HG02973 (cell line): ENCODE measurements around the gene PLTP.
A peak's percentile ranks its signal among the peaks of the same experiment; 100 is the strongest.
"Not testable (repeated sequence)": the region's sequence is repeated elsewhere in the genome, so short reads cannot be mapped to it uniquely, and the experiment has no call there.

ENCODE experiments used
- ATAC-seq: cut with Tn5 transposase; IDR thresholded peaks from one replicate; pipeline ENCODE4 v1.9.1; 2021; ENCODE audit warnings: moderate library complexity; ENCODE audit not compliant: unreplicated experiment

The PLTP gene

DNA sequence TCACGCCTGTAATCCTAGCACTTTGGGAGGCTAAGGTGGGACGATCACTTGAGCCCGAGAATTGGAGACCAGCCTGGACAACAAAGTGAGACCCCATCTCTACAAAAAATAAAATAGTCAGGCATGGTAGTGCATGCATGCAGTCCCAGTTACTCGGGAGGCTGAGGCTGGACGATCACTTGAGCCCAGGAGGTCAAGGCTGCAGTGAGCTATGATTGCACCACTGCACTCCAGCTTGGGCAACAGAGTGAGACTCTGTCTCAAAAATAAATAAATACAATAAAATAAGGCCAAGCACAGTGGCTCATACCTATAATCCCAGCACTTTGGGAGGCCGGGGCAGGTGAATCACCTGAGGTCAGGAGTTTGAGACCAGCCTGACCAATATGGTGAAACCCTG, 10.6 kb downstream of the PLTP start:
- not testable (repeated sequence) for ATAC-seq

DNA sequence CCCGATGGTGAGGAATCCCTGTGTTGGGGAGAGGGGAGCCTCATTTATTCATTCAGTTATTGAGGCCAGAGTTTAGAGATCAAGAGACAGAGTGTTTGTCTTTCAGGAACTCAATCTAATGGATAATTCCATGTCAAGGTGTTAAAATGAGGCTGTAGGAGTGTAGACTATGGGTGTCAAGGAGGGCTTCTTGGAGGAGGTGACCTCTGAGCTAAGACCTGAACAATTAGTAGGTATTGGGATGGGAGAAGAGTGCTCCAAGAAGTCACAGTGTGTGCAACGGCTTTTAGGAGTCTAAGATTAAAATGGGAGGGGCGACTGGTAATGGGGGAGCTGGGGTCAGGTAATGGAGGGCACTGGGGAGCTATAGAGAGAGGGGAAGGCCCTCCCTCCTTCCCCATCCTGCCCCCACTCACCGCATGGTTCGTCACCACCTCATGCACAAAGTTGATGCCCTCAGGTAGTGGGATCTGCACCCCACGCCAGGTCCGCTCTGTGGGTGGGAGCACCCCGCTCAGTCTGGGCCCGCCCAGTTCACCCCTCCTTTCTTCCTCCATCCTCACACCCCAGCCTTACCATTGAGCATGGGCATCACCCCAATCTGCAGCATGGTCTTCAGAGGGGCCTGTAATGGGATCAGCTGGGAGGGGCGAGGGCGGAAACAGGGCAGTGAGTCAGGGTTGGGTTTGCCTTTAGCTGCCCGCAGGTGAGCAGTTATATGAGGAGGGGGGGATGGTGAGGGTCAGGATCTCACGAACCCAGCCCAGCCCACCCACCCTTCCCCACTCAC, 12.7 kb downstream of the PLTP start:
- ATAC-seq: no peak

- no peak for ATAC-seq
These were observed 13.7 kb downstream of the PLTP start for GRCh38 chr20:45898285-45898684.

DNA sequence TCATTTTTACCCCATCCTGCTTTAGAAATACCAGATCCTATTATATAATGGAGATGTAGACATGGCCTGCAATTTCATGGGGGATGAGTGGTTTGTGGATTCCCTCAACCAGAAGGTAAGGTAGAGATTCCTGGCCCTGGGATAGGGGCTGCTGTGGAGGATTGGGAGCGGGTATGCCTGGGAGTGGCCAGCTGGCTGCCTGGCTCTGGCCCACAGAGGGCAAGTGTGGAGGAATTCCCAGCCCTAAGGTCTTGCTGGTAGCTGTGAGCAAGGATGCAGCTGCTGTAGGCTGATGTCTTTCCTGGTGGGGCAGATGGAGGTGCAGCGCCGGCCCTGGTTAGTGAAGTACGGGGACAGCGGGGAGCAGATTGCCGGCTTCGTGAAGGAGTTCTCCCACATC, 14.3 kb downstream of the PLTP start:
- ATAC-seq: no peak

DNA sequence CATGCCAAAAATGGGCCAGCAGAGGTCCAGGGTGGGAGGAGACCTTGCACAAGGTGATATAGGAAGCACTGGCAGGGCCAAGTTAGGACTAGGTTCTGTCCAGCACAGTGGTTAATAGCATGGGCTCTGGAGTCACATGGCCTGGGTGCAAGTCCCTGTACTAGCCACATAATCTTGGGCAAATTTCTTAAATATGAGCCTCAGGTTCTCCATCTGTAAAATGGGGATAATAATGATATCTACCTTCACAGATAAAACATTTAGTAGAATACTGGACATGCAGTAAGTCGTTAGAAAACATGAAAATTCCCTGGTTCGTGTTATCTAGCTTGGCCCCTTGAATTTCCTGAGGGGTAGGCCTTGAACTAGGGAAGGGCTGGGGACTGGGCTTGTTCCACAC, 14.7 kb downstream of the PLTP start:
- ATAC-seq: no peak

GRCh38 chr20:45896641-45897161, 15.3 kb downstream of the PLTP start:
- ATAC-seq: no peak

DNA sequence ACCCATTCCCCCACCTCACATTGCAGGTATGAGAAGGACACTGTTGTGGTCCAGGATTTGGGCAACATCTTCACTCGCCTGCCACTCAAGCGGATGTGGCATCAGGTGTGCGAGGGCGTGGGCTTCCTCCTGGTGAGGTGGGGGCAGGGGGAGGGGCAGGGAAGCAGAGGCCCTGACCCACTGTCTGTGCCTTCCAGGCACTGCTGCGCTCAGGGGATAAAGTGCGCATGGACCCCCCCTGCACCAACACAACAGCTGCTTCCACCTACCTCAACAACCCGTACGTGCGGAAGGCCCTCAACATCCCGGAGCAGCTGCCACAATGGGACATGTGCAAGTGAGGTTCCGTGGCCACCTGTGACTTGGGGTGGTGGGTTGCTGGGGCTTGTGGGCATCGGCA, 17.2 kb downstream of the PLTP start:
- no peak for ATAC-seq

DNA sequence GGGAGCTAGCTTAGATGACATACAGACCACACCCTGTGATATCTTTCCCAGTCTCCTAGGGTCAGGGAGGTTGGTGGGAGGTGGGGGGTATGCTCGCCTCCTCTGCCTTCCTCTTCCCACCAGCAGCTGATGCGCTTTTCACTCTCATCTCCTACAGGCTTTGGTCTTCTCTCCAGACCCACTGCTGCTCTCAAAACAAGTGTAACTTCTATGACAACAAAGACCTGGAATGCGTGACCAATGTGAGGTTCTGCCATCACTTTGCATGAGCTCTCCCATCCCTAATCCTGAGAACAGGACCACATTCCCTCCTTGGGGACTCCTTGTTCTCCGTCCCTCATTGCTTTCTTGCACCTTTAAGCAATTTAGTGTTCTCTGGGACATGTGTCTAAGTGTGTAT, 18.1 kb downstream of the PLTP start:
- no peak for ATAC-seq

- ATAC-seq: no peak
These were observed 19.0 kb downstream of the PLTP start for GRCh38 chr20:45892828-45893500.

DNA sequence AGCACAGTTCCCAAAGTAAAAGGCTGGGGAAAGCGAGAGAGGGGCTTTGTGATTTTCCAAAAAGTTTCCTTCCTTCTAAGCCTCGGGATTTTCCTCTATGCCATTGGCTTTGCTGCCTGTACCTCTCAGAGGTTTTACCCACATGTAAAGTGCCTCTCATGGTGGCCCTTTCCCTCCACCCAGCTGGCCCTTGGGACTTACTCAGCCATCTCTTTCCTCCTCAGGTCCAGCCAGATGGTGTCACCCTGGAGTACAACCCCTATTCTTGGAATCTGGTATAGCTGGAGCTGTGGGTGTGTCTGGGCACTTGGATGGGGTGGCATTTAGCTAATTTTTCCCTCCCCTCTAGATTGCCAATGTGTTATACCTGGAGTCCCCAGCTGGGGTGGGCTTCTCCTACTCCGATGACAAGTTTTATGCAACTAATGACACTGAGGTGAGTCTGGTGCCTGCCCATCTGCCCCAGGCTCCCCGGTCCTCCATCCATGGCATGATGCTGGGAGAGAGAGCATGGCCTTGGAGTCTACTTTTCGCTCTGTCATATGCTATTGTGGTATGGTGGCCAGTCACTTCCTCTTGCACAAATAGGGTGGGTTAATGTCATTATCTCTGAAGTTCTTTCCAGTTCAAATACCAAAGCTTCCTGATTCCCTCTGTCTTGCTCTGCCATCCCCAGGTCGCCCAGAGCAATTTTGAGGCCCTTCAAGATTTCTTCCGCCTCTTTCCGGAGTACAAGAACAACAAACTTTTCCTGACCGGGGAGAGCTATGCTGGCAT, 19.7 kb downstream of the PLTP start:
- no peak for ATAC-seq

GRCh38 chr20:45890985-45891983, 20.7 kb downstream of the PLTP start, which contains the start of the genes CTSA and NEURL2:
TSS of gene CTSA (plus strand) at chr20:45891335. CDS start at chr20:45891569, 234 bp downstream.
TSS of gene NEURL2 (minus strand) at chr20:45891208. CDS start at chr20:45890991, 217 bp downstream.
- peak; percentile 66 for ATAC-seq

GRCh38 chr20:45890077-45890984, 21.6 kb downstream of the PLTP start:
- peak; percentile 25 for ATAC-seq

DNA sequence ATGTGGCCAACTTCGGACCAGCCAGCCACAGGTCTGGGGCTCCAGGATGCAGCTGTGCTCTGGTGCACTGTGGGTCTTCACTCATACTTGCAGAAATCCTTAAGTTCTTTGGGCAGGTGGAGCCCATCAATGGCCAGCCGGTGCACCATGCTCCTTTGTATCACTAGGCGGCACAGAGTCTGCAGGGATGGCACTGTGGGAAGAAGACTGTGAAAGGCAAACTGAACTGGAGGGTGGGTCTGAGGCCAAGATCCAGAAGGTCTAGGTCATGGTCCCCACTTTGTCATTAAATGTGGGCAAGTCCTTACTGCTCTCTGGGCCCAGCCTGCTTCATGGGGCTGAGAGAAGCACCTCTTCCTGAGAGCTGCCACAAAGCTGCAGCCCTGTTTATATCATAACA, 23.3 kb downstream of the PLTP start:
- ATAC-seq: no peak

GRCh38 chr20:45887346-45887715, 24.6 kb downstream of the PLTP start, which contains the start of gene SPATA25:
TSS of gene SPATA25 (minus strand) at chr20:45887622. CDS start at chr20:45887590, 32 bp downstream.
- no peak for ATAC-seq

DNA sequence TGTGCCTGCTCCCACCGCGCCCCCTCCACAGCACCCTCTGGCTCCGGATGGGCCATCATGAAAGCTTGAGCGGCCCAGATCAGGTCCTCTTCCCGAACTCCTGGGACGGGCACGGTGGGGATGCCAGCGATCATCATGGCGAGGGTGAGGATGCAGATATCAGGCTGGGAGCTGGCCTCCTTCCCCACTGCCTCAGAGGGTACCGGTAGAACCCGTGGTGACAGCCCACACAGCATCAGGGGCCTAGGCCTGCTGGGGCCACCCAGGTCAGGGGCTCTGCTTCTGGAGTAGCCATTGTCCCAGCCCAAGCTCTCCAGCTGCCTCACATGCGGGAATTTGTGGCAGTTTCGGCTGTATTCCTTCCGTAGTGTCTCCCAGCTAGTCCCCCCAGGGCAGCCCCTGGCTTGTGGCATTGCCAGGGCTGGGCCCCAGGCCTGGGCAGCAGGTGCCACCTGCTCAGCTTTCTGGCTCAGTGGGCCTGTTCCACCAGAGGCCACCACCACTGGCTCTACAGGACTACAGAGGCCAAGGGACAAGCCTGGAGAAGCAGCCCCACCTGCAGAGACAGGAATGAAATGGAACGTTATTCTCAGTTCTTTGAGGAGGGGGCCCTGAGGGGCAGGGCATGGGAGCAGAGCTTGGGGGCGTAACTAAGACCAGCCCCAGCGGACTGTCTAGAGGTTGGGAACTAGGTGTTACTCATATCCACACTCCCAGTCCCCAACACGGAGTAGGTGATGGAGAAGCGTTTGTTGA, 25.2 kb downstream of the PLTP start:
- ATAC-seq: no peak

DNA sequence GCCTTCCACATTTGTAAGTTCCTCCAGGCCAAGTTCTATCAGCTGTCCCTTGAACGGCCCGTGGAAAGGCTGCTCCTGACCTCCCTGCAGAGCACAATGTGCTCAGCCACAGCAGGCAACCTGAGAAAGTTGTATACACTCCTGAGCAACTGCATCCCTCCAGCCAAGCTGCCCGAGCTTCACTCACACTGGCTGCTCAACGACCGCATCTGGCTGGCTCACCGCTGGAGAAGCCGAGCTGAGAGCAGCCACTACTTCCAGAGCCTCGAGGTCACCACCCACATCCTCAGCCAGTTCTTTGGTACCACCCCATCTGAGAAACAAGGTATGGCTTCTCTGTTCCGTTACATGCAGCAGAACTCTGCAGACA, 28.9 kb downstream of the PLTP start:
- ATAC-seq: no peak

DNA sequence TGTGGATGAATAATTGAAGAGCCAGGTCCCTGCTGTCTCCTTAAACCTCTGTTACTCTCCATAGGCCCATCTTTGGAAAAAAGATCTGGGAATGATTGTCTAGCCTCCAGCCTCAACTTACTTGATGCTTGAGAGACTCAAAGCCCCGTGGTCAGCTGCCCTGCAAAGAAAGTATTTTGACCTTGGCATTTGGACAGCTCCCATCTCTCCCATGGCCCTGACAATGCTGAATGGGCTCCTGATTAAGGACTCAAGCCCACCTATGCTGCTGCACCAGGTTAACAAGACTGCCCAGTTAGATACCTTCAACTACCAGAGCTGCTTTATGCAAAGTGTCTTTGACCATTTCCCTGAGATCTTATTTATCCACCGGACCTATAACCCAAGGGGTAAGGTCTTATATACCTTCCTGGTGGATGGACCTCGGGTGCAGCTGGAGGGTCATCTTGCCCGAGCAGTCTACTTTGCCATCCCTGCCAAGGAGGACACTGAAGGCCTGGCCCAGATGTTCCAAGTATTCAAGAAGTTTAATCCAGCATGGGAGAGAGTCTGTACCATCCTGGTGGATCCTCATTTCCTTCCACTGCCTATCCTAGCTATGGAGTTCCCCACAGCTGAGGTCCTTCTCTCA, 29.4 kb downstream of the PLTP start:
- ATAC-seq: no peak
